Measurements from ENCODE around the gene SETBP1.

SETBP1 gene

DNA sequence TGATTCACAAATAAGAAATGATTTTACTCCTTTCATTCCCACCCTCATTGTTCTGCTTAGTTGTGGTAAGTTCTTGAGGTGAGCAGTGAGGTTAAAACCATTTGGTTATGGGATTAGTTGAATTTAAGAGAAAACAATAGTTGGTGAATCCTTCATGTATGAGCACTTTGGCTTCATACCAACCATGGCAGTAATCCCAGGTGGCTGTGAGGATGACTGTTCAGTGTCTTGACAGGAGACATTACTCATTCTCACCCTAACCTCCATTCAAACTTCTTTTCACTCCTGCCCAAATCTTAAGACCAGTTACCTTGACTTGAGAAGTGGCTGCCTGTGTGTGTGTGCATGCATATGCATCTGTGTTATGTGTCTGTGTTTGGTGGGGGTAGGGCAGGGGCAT lies 143.1 kb downstream of the SETBP1 start:
- TF ChIP-seq MYC (IDR thresholded peaks at IDR 0.05; ENCODE audit: low read depth, low read length): no peak
- no peak for TF ChIP-seq CTCF (IDR thresholded peaks at IDR 0.05; ENCODE audit: low read depth, low read length)
- no peak for TF ChIP-seq MAX (IDR thresholded peaks at IDR 0.05; ENCODE audit: low read depth, low read length)
- TF ChIP-seq POLR2A (IDR thresholded peaks at IDR 0.05; ENCODE audit: extremely low read depth, insufficient read length): no peak
- no peak for DNase-seq (ENCODE audit: low read depth)
- H3K4me3 ChIP-seq (ENCODE audit: low read depth, low read length): no peak overlapping the region

- no peak for DNase-seq (ENCODE audit: low read depth)
- TF ChIP-seq CTCF (IDR thresholded peaks at IDR 0.05; ENCODE audit: low read depth, low read length): no peak
- no peak for TF ChIP-seq MYC (IDR thresholded peaks at IDR 0.05; ENCODE audit: low read depth, low read length)
- no peak for TF ChIP-seq POLR2A (IDR thresholded peaks at IDR 0.05; ENCODE audit: extremely low read depth, insufficient read length)
- TF ChIP-seq MAX (IDR thresholded peaks at IDR 0.05; ENCODE audit: low read depth, low read length): no peak
- H3K4me3 ChIP-seq (ENCODE audit: low read depth, low read length): no peak overlapping the region
Observed at GRCh38 chr18:44824884-44825283, 144.2 kb downstream of the SETBP1 start.

DNA sequence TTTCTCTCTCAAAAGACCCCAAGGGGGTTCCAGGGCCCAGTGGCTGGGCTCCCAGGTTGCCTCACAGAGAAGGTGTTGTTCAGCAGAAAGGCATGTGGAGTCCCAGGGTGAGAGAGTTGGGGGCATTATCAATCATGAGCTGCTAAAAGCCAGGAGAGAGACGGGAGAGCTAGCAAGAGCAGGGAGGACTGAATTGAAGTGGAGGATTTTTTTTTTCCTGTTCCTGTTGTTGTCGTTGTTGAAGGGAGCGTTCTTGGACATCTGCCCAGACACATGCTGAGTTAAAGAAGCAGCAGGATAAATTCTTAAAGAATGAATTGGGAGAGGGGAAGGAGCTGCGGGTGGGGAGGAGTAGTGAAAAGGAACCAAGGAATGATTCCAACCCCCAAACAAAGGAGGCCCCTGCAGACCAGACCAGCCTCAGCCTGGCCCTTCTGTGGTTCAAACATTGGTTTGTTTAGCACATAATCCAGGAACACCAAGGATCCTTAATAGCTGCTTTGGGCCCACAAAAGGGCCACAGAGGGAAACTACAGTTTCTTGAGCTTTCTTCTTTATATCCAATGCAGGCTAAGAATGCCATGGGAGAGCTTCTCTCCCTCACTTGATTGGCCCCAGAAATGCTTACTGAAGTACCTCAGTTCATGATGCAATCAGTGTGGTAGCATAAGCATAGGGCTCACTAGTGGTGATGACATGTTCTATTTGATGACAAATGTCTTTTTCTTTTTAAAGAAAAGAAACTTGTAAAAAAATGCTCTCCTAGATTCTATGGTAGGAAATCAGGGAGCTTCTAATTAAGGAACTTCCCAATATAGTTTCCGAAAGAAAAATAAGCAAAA lies 146.0 kb downstream of the SETBP1 start:
- no peak overlapping the region for H3K4me3 ChIP-seq (ENCODE audit: low read depth, low read length)
- TF ChIP-seq POLR2A (IDR thresholded peaks at IDR 0.05; ENCODE audit: extremely low read depth, insufficient read length) (no peak), CTCF (IDR thresholded peaks at IDR 0.05; ENCODE audit: low read depth, low read length) (no peak), MYC (IDR thresholded peaks at IDR 0.05; ENCODE audit: low read depth, low read length) (no peak), MAX (IDR thresholded peaks at IDR 0.05; ENCODE audit: low read depth, low read length) (no peak)
- no peak for DNase-seq (ENCODE audit: low read depth)

GRCh38 chr18:44828080-44828479 lies 147.4 kb downstream of the SETBP1 start:
- no peak for DNase-seq (ENCODE audit: low read depth)
- no peak for TF ChIP-seq MYC (IDR thresholded peaks at IDR 0.05; ENCODE audit: low read depth, low read length)
- TF ChIP-seq CTCF (IDR thresholded peaks at IDR 0.05; ENCODE audit: low read depth, low read length): no peak
- TF ChIP-seq MAX (IDR thresholded peaks at IDR 0.05; ENCODE audit: low read depth, low read length): no peak
- TF ChIP-seq POLR2A (IDR thresholded peaks at IDR 0.05; ENCODE audit: extremely low read depth, insufficient read length): no peak
- no peak overlapping the region for H3K4me3 ChIP-seq (ENCODE audit: low read depth, low read length)

- TF ChIP-seq POLR2A (IDR thresholded peaks at IDR 0.05; ENCODE audit: extremely low read depth, insufficient read length) (no peak), MAX (IDR thresholded peaks at IDR 0.05; ENCODE audit: low read depth, low read length) (no peak), MYC (IDR thresholded peaks at IDR 0.05; ENCODE audit: low read depth, low read length) (no peak), CTCF (IDR thresholded peaks at IDR 0.05; ENCODE audit: low read depth, low read length) (no peak)
- no peak overlapping the region for H3K4me3 ChIP-seq (ENCODE audit: low read depth, low read length)
- DNase-seq (ENCODE audit: low read depth): no peak
Observed at GRCh38 chr18:44830581-44830980, 149.9 kb downstream of the SETBP1 start.

Measured in NB4 (cell line).